HepG2 (cell line): ENCODE data around the gene CALML6. TPM values are rescaled to one million over a fixed set of nuclear protein-coding genes. Genes with fewer than 3 reads are reported as not detected.

Experiments used
- ATF2 ChIP-seq: sonication (generic); formaldehyde crosslinking; IDR thresholded peaks from 2 replicates; pipeline ENCODE4 v1.4.0; 2020; ENCODE audit warnings: missing genetic modification reagents
- EHMT2 ChIP-seq: fragments of 200-600 bp; sonication (generic); IDR thresholded peaks from 2 replicates; pipeline ENCODE4 v1.7.0; 2017; ENCODE audit warnings: antibody characterized with exemption, low read depth, low read length, borderline replicate concordance
- GFI1 ChIP-seq: sonication (generic); formaldehyde crosslinking; IDR thresholded peaks from 2 replicates; pipeline ENCODE4 v1.5.0; 2020; ENCODE audit warnings: missing genetic modification reagents, mild to moderate bottlenecking, borderline replicate concordance
- HDAC6 ChIP-seq: fragments of 200-600 bp; sonication (generic); IDR thresholded peaks from 2 replicates; pipeline ENCODE4 v1.7.0; 2017; ENCODE audit warnings: mild to moderate bottlenecking, antibody characterized with exemption, low read length, low read depth
- HHEX ChIP-seq: IDR thresholded peaks from 2 replicates; pipeline ENCODE4 v1.6.1; 2016; ENCODE audit warnings: control low read depth
- KDM2A ChIP-seq: sonication (generic); formaldehyde crosslinking; IDR thresholded peaks from 2 replicates; pipeline ENCODE4 v1.4.0; 2020; ENCODE audit warnings: low read depth, missing genetic modification reagents, borderline replicate concordance
- MATR3 ChIP-seq: sonication (generic); formaldehyde crosslinking; IDR thresholded peaks from 2 replicates; pipeline ENCODE4 v1.4.0; 2020; ENCODE audit warnings: missing genetic modification reagents
- MBNL3 ChIP-seq: fragments of 250-450 bp; sonication (Bioruptor Pico); conservative IDR thresholded peaks from 2 replicates; pipeline ENCODE4 v1.8.0; 2022; ENCODE audit warnings: mild to moderate bottlenecking, inconsistent platforms
- MED1 ChIP-seq: sonication (generic); formaldehyde crosslinking; IDR thresholded peaks from 2 replicates; pipeline ENCODE4 v1.4.0; 2020; ENCODE audit warnings: missing genetic modification reagents
- MXD4 ChIP-seq: IDR thresholded peaks from 2 replicates; pipeline ENCODE4 v1.6.1; 2016; ENCODE audit warnings: mild to moderate bottlenecking, missing biosample characterization, missing genetic modification reagents
- NFRKB ChIP-seq: fragments of 450-650 bp; IDR thresholded peaks from 2 replicates; pipeline ENCODE4 v1.6.1; 2017
- STAT5B ChIP-seq: sonication (generic); formaldehyde crosslinking; IDR thresholded peaks from 2 replicates; pipeline ENCODE4 v1.4.0; 2020; ENCODE audit warnings: missing genetic modification reagents
- XBP1 ChIP-seq: sonication (generic); formaldehyde crosslinking; IDR thresholded peaks from 2 replicates; pipeline ENCODE4 v1.5.0; 2020; ENCODE audit warnings: missing genetic modification reagents
- ZFP82 ChIP-seq: sonication (generic); formaldehyde crosslinking; IDR thresholded peaks from 2 replicates; pipeline ENCODE4 v1.5.1; 2020; ENCODE audit warnings: mild to moderate bottlenecking, missing genetic modification reagents, borderline replicate concordance
- ZGPAT ChIP-seq: IDR thresholded peaks from 2 replicates; pipeline ENCODE4 v1.6.1; 2016; ENCODE audit warnings: mild to moderate bottlenecking
- ZNF207 ChIP-seq: fragments of 450-650 bp; IDR thresholded peaks from 2 replicates; pipeline ENCODE4 v1.6.1; 2016; ENCODE audit warnings: antibody characterized with exemption, borderline replicate concordance
- ZNF256 ChIP-seq: sonication (generic); formaldehyde crosslinking; conservative IDR thresholded peaks from 2 replicates; pipeline ENCODE4 v1.4.0; 2020; ENCODE audit warnings: missing genetic modification reagents
- ZNF3 ChIP-seq: IDR thresholded peaks from 2 replicates; pipeline ENCODE4 v1.7.0; 2017; ENCODE audit warnings: inconsistent platforms
- ZNF317 ChIP-seq: sonication (generic); formaldehyde crosslinking; IDR thresholded peaks from 2 replicates; pipeline ENCODE4 v1.5.0; 2020; ENCODE audit warnings: mild to moderate bottlenecking, missing genetic modification reagents
- ZNF83 ChIP-seq: sonication (generic); formaldehyde crosslinking; IDR thresholded peaks from 2 replicates; pipeline ENCODE4 v1.4.0; 2020; ENCODE audit warnings: missing genetic modification reagents, mild to moderate bottlenecking, borderline replicate concordance
- polyA plus RNA-seq, 8 experiments: library from polyadenylated mRNA; depleted of rRNA in 3 of 8; stranded (reverse) in 7 of 8; unstranded in 1 of 8; fragments of >200 nt; fragmentation: Illumina TruSeq in 4 of 8; extraction: Trizol in 4 of 8; gene quantifications; 2 replicates each; pipeline versions ENCODE4 v1.2.1 to v1.2.3, GENCODE V29; 2011 to 2016; ENCODE audit warnings: low read depth in 4 of 8, missing spikeins in 1 of 8, mixed read lengths in 1 of 8; ENCODE audit not compliant: insufficient read depth in 1 of 8
- total RNA-seq, 5 experiments: library from RNA; depleted of rRNA; stranded (reverse); fragments of >200 nt; fragmentation: Illumina TruSeq; extraction: Trizol; gene quantifications; 2 replicates each; pipeline ENCODE4 v1.2.3, GENCODE V29; 2016; ENCODE audit warnings: low read depth in 1 of 5
- TF ChIP-seq, protein P1 (sequence below): sonication (generic); formaldehyde crosslinking; IDR thresholded peaks from 2 replicates; pipeline ENCODE4 v1.4.0; 2020; ENCODE audit warnings: mild to moderate bottlenecking, missing genetic modification reagents

CALML6 gene
- total and polyA plus RNA-seq, 2 of the 13 experiments (the other 11 are each of a cell fraction or from before 2014, with no cell fraction given), result 0.11 to 0.12 TPM

DNA sequence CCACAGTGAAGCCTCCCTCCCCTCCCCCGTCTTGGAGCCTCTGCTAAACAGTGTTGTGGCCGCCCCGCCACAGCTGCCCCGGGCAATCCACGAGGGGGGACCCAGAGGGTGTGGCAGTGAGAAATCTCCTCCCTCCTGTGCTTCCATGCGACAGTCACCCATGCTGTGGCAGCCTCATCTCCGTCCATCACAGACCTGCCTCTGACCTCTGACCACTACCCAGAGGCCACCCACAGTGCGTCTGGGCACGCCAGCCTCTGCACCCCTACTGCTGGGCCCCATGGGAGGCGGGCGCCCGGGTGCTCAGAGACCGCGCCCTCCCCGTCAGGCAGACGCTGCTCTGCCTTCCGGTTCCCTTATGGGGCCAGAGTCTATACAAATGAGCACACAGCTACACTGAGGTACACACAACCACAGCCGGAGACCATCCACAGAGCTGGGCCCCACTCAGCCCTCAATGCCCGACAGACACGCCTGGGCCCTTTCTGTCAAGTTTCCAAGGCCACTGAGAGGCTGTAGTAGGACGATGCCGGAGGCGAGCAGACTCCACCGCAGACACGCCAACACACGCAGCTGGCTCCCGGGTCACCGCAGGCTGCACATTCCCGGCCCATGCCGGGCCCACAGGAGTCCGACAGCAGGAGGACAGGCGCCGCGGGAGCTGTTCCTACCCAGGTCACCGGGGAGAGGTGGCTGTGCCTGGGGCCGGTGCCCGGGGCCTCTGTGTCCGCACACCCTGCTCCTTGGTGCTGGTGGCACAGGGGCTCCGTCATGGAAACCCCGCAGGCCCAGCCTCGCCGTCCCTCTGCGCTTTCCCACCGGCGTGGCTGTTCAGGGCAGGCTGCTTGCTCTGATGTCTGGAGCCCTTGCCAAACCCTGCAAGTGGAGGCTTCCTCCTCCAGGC, 27.9 kb downstream of the CALML6 start (continued):
- TF ChIP-seq, protein P1, sequence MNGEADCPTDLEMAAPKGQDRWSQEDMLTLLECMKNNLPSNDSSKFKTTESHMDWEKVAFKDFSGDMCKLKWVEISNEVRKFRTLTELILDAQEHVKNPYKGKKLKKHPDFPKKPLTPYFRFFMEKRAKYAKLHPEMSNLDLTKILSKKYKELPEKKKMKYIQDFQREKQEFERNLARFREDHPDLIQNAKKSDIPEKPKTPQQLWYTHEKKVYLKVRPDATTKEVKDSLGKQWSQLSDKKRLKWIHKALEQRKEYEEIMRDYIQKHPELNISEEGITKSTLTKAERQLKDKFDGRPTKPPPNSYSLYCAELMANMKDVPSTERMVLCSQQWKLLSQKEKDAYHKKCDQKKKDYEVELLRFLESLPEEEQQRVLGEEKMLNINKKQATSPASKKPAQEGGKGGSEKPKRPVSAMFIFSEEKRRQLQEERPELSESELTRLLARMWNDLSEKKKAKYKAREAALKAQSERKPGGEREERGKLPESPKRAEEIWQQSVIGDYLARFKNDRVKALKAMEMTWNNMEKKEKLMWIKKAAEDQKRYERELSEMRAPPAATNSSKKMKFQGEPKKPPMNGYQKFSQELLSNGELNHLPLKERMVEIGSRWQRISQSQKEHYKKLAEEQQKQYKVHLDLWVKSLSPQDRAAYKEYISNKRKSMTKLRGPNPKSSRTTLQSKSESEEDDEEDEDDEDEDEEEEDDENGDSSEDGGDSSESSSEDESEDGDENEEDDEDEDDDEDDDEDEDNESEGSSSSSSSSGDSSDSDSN, result peak; percentile 74
- TF ChIP-seq MBNL3 (no peak), ZGPAT (CRISPR knock-in tag) (peak; percentile 75), ZNF207 (no peak), NFRKB (no peak), EHMT2 (no peak), HHEX (CRISPR knock-in tag) (no peak), STAT5B (CRISPR knock-in tag) (no peak; the same call in 1 of the 2 replicates), ZNF256 (CRISPR knock-in tag) (0 out of 2 replicates have a peak, but pooled peaks have one; percentile 28), ZFP82 (no peak), XBP1 (peak; percentile 51; the same call in 1 of the 2 replicates), MATR3 (CRISPR knock-in tag) (no peak), MED1 (CRISPR knock-in tag) (peak; percentile 93), ZNF3 (CRISPR knock-in tag) (no peak), KDM2A (CRISPR knock-in tag) (peak; percentile 88), ZNF83 (CRISPR knock-in tag) (no peak), HDAC6 (no peak), ATF2 (0 out of 2 replicates have a peak, but pooled peaks have one; percentile 64), ZNF317 (CRISPR knock-in tag) (peak; percentile 85; the same call in 1 of the 2 replicates), GFI1 (peak; percentile 63; the same call in 1 of the 2 replicates), MXD4 (peak; percentile 65)
